Neural cell (in vitro differentiated cells): ENCODE measurements around the gene PLA2G2C.

Source experiments
- EP300 ChIP-seq: fragments of 450-650 bp; conservative IDR thresholded peaks from 2 replicates; pipeline ENCODE4 v1.6.1; 2014; ENCODE audit warnings: antibody characterized with exemption, mild to moderate bottlenecking, moderate library complexity; ENCODE audit not compliant: poor library complexity, severe bottlenecking
- EZH2 ChIP-seq: fragments of 200-600, 300-800 bp; shearing (Covaris generic), sonication (generic); IDR thresholded peaks from 2 replicates; pipeline ENCODE4 v1.6.1; 2014; ENCODE audit warnings: antibody characterized with exemption, low read length, borderline replicate concordance, mild to moderate bottlenecking; ENCODE audit not compliant: insufficient read depth, poor library complexity, severe bottlenecking
- MXI1 ChIP-seq: fragments of 450-650 bp; conservative IDR thresholded peaks from 2 replicates; pipeline ENCODE4 v1.6.1; 2014; ENCODE audit warnings: antibody characterized with exemption, mild to moderate bottlenecking; ENCODE audit not compliant: poor library complexity, severe bottlenecking
- POLR2AphosphoS5 ChIP-seq: IDR thresholded peaks from 2 replicates; pipeline ENCODE4 v1.6.1; 2012
- RAD21 ChIP-seq: fragments of 450-650 bp; conservative IDR thresholded peaks from 2 replicates; pipeline ENCODE4 v1.6.1; 2014; ENCODE audit warnings: antibody characterized with exemption, mild to moderate bottlenecking, moderate library complexity
- SMC3 ChIP-seq: fragments of 450-650 bp; conservative IDR thresholded peaks from 2 replicates; pipeline ENCODE4 v1.6.1; 2014; ENCODE audit warnings: antibody characterized with exemption, mild to moderate bottlenecking, moderate library complexity; ENCODE audit not compliant: poor library complexity
- TF ChIP-seq, protein P1 (sequence below): fragments of 450-650 bp; IDR thresholded peaks from 2 replicates; pipeline ENCODE4 v1.5.1; 2014; ENCODE audit warnings: antibody characterized with exemption, mild to moderate bottlenecking, moderate library complexity; ENCODE audit not compliant: poor library complexity, severe bottlenecking
- TF ChIP-seq, protein P2 (sequence below): IDR thresholded peaks from 2 replicates; pipeline ENCODE4 v1.6.1; 2012; ENCODE audit warnings: borderline replicate concordance

GRCh38 chr1:20168564-20169491, 17.5 kb downstream of the PLA2G2C start:
- TF ChIP-seq, protein P1, sequence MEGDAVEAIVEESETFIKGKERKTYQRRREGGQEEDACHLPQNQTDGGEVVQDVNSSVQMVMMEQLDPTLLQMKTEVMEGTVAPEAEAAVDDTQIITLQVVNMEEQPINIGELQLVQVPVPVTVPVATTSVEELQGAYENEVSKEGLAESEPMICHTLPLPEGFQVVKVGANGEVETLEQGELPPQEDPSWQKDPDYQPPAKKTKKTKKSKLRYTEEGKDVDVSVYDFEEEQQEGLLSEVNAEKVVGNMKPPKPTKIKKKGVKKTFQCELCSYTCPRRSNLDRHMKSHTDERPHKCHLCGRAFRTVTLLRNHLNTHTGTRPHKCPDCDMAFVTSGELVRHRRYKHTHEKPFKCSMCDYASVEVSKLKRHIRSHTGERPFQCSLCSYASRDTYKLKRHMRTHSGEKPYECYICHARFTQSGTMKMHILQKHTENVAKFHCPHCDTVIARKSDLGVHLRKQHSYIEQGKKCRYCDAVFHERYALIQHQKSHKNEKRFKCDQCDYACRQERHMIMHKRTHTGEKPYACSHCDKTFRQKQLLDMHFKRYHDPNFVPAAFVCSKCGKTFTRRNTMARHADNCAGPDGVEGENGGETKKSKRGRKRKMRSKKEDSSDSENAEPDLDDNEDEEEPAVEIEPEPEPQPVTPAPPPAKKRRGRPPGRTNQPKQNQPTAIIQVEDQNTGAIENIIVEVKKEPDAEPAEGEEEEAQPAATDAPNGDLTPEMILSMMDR, result no peak
- no peak for TF ChIP-seq EZH2
- no peak for TF ChIP-seq POLR2AphosphoS5
- TF ChIP-seq, protein P2, sequence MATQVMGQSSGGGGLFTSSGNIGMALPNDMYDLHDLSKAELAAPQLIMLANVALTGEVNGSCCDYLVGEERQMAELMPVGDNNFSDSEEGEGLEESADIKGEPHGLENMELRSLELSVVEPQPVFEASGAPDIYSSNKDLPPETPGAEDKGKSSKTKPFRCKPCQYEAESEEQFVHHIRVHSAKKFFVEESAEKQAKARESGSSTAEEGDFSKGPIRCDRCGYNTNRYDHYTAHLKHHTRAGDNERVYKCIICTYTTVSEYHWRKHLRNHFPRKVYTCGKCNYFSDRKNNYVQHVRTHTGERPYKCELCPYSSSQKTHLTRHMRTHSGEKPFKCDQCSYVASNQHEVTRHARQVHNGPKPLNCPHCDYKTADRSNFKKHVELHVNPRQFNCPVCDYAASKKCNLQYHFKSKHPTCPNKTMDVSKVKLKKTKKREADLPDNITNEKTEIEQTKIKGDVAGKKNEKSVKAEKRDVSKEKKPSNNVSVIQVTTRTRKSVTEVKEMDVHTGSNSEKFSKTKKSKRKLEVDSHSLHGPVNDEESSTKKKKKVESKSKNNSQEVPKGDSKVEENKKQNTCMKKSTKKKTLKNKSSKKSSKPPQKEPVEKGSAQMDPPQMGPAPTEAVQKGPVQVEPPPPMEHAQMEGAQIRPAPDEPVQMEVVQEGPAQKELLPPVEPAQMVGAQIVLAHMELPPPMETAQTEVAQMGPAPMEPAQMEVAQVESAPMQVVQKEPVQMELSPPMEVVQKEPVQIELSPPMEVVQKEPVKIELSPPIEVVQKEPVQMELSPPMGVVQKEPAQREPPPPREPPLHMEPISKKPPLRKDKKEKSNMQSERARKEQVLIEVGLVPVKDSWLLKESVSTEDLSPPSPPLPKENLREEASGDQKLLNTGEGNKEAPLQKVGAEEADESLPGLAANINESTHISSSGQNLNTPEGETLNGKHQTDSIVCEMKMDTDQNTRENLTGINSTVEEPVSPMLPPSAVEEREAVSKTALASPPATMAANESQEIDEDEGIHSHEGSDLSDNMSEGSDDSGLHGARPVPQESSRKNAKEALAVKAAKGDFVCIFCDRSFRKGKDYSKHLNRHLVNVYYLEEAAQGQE, result no peak
- no peak for TF ChIP-seq EP300
- no peak for TF ChIP-seq RAD21
- no peak for TF ChIP-seq SMC3
- no peak for TF ChIP-seq MXI1
